NCI-H460 (cell line): ENCODE measurements around the gene CTNNB1. TPM values are rescaled to one million over a fixed set of nuclear protein-coding genes. Genes with fewer than 3 reads are reported as not detected.
A peak's percentile ranks its signal among the peaks of the same experiment; 100 is the strongest.

Source experiments
- DNase-seq: peaks from one replicate; pipeline ENCODE4 v3.0.0-alpha.2; 2016; ENCODE audit warnings: low read depth; ENCODE audit errors: extremely low read depth
- total RNA-seq: library from RNA; depleted of rRNA; stranded (reverse); fragments of >200 nt; shearing (Covaris generic); gene quantifications from 2 replicates; pipeline ENCODE4 v1.2.3, GENCODE V29; 2014

CTNNB1 gene
- total RNA-seq, 1 experiment from 2014 or later = 263 TPM

GRCh38 chr3:41190509-41191284, 8.6 kb upstream of the CTNNB1 start:
- no peak for DNase-seq

DNA sequence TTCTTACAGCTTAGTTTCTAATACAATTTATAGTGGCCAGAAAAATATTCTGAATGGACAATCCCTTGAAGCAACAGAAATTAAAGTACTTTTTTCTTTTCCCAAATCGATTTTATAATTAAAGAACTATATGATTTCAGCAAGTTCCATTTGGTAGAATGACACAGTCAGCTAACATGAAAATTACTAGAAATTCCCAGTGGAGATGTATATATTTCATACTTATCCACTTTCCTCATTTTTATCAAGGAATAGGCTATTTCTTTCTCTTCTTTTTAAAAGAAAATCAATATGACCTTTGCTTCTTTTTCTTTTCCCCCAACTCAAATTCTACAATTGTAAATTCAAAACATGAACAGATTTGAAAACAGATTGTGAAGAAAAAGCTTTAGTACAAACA, 6.4 kb upstream of the CTNNB1 start:
- DNase-seq = no peak

DNA sequence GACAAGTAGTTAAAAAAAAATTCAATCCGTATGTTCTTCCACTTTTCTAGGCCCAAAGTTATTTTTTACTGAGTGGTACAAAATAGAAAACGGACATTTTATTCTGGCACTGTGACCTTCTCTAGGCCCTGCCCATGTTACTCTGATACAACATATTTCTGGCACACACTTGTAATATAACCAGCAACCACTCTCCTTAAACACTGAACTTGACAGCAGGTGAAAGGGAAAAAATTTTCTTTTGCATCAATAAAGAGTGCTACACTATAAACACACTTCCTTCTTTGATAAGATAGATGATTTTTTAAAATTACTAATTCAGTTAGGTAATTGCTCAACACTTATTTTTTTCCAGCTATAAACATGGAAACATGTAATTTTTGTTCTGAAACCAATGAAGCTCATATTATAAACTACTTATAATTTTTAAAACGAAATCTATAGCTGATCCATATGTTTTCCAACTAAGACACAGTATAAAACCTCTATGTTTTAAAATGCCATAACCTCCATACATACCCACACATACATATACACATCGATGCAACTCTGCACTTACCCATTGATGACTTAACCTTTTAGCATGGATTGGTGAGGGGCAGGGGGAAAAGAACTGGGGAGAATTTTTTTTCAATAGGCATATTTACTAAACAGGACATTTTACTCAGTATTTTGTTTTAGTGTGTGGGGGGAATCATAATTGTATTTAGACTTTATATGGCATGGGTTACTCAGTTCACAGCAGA, 5.3 kb upstream of the CTNNB1 start:
- DNase-seq = no peak

GRCh38 chr3:41194701-41195100, 4.6 kb upstream of the CTNNB1 start:
- DNase-seq = no peak

DNA sequence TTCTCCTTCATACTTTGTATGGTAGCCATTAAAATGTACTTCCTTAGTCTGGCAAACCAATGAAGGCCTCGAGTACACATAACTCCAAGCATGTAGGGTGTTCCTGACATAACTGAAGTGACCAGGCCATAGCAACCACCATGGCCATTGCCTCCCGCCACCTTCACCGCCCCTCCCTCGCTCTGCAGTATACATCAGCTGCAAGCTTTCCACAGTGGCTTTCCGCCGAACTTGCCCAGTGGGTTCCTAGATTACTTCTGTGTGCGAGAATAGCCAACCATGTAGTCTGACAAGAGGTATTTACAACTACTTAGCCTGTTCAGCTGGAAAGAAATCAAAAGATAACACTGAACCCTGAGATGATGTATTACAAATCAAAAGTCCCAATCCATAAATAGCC, 3.4 kb upstream of the CTNNB1 start:
- DNase-seq = no peak

- DNase-seq = no peak
Measured at GRCh38 chr3:41196499-41197410, 2.5 kb upstream of the CTNNB1 start.

- no peak for DNase-seq
Measured at GRCh38 chr3:41198046-41198445, 1.3 kb upstream of the CTNNB1 start.

GRCh38 chr3:41198526-41198925, 779 bp upstream of the CTNNB1 start:
- DNase-seq = no peak

DNA sequence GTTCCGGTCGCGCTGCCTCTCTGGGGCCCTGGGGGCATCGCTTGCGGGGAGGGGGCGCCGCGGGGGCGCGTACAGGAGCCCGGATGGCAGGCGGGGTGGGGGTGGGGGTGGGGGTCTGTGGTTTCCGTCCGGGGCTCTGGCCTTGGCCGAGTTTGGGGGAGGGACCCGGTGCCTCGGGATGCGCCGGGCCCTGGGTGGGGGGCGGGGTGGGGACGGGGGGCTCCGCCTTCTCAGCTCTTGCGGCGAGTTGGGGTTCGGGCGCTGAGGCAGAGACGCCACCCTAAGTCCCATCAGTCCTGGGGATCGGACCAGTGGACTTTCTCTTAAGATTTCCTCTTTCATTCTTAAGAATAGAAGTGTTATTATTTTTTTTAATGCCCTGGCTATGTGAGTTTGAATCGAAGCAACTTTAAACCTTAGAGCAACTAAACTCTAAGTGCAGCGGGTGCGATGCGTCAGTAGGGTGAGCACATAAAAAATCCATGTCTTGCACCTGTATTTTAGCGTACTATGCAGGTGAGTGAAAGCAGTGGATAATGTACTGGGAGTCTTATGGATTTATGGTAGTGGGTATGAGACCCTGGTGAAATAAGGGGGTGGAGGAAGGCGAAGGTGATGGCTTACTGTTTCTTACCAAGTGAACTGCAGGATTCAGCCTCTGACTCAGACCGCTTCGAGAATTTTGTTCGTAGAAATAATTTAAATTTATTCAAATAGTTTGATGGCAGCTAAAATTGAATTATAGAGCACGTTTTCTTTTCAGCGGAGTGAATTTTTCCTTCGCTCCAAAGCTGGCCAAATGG, 762 bp downstream of the CTNNB1 start:
- no peak for DNase-seq

DNA sequence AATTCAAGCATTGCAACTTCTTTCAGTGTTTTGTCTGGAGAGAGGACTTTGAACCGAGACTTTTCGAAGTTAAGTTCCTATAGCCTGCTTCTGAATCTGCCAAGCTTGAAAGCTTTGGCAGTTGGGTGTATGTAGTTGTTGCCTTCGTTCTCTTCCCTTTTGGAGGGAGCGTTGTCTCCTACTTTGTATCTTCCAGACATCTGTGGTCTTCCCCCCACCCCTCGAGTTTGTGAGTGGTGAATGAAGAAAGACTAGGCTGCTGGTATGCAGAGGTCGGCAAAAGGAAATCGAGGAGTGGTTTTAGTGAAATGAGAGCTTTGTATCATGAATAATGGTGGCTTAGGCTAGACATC, 1.3 kb downstream of the CTNNB1 start:
- DNase-seq = no peak

DNA sequence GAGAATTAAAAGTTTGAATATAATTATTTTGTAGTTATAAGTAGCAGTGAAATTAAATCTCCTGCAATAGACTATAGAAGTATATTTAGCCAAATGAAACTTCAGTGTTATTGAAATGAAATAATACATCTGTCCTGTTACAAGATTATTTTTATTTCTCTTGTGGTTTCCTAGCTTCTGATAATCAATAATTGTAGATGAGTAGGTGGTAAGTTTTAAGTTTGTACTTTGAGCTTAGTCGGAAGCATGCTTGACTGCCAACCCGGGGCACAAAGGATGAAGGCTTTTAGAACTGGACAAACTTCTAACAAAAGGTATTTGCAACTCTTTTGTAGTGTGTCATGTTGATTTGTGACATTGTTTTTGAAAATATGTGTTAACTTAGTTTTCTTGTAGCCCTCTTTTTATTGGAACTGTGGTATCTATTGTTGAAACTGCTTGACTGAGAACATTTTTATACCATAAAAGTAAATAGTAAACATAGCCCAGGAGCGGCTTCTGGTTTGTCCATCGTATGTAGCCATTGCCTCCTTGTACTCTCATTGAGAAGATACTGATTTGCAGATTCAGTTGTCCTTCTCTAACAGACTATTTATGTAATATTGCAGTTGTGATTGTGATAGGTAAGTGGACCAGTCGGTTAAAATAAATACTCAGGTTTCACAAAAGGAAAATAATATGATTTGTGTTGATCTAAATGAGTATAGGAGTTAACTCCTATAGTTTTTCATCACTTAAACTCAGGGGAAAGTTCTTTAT, 2.9 kb downstream of the CTNNB1 start:
- DNase-seq = no peak

- peak; percentile 34 for DNase-seq
Measured at GRCh38 chr3:41202834-41203345, 3.6 kb downstream of the CTNNB1 start.

DNA sequence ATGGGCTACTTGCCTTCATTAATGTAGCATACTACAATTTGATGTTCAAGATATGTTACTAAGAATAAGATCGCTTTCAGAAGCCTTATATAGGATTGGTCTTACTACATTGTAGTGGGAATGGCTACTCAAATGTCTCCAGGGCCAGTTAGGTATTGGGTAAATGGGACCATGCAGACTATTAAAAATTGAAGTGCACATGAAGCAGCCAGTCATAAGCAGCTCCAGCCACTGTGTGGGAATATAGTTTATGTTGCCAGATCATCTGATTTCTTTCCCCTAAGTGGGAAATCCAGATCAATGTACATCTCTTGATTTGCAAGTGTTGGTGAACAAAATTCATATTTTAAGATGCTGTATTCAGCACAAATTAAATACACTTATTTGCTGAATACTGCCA, 5.1 kb downstream of the CTNNB1 start:
- no peak for DNase-seq

DNA sequence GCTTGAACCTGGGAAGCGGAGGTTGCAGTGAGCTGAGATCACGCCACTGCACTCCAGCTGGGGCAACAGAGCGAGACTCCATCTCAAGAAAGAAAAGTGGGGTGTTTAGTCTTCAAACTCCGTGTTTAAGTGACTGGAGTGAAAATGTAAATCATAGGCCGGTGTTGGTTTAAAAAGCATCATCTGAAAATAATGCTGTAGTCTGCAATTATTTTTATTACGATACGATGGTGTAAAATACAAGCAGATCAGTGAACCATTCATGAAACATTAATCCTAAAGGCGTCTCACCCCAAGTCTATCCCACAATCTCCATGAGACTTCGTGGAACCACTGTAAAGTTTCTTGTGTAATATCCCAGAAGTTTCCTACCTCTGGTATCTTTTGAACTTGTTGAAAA, 6.3 kb downstream of the CTNNB1 start:
- no peak for DNase-seq

DNA sequence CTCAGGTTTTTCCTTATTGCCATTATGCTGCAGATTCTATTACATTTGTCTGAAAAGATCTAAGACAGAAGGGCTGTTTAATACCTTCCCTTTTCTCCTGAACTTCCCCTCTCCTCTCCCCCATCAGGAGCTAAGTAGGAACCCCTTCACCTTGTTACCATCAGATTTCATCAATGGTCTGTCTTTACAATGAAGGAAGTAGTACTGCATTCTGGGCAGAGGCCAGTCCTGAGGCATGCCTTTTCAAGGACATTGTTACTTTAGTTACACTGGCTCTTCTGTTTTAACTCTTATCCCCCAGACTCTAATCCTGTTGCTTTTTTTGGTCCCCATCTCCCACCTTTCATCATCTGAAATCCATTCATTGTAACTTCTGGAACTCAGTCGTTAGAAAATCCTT, 8.1 kb downstream of the CTNNB1 start:
- no peak for DNase-seq

- DNase-seq = no peak
Measured at GRCh38 chr3:41208507-41209220, 9.4 kb downstream of the CTNNB1 start.

DNA sequence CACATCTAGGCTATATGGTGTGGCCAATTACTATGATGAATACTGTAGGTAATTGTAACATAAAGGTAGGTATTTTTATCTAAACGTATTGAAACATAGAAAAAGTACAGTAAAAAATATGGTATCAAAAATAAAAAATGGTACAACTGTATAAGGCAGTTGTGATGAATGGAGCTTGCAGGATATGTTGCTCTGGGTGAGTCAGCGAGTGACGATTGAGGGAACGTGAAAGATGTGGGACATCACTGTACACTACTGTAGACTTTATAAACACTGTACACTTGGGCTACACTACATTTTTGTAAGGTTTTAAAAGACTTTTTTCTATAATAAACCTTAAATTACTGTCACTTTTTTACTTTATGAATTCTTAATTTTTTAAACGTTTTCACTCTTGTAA, 10.3 kb downstream of the CTNNB1 start:
- DNase-seq = no peak

DNA sequence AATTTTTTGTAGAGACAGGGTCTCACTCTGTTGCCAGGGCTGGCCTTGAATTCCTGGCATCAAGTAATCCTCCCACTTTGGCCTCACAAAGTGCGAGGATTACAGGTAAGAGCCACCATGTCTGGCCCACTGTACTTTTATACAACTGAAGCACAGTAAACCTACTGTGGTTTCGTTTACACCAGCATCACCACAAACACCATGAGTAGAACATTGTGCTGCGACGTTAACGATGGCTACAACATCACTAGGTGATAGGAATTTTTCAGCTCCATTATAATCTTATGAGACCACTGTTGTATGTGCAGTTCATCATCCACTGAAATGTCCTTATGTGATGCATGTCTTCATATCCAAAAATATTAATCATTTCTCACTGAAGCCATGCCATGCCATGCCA, 11.7 kb downstream of the CTNNB1 start:
- no peak for DNase-seq

GRCh38 chr3:41212088-41212487, 12.8 kb downstream of the CTNNB1 start:
- DNase-seq = no peak
